HEK293T (cell line): ENCODE results near the gene CMTM5.
"Not testable (repeated sequence)": the region's sequence is repeated elsewhere in the genome, so short reads cannot be mapped to it uniquely, and the experiment has no call there.

Experiments used
- ARNT ChIP-seq: fragments of 450-650 bp; IDR thresholded peaks from 2 replicates; pipeline ENCODE4 v1.6.1; 2017; ENCODE audit warnings: mild to moderate bottlenecking
- BHLHE40 ChIP-seq: fragments of 450-650 bp; IDR thresholded peaks from 2 replicates; pipeline ENCODE4 v1.6.1; 2016; ENCODE audit warnings: mild to moderate bottlenecking, moderate library complexity, borderline replicate concordance
- CTBP1 ChIP-seq: fragments of 450-650 bp; IDR thresholded peaks from 2 replicates; pipeline ENCODE4 v1.6.1; 2016; ENCODE audit warnings: borderline replicate concordance
- ELF4 ChIP-seq: fragments of 450-650 bp; IDR thresholded peaks from 2 replicates; pipeline ENCODE4 v1.6.1; 2017; ENCODE audit warnings: antibody characterized with exemption
- FOXK2 ChIP-seq: fragments of 450-650 bp; IDR thresholded peaks from 2 replicates; pipeline ENCODE4 v1.6.1; 2016; ENCODE audit warnings: mild to moderate bottlenecking
- FOXM1 ChIP-seq: fragments of 450-650 bp; IDR thresholded peaks from 2 replicates; pipeline ENCODE4 v1.6.1; 2017; ENCODE audit warnings: mild to moderate bottlenecking, borderline replicate concordance
- L3MBTL2 ChIP-seq: fragments of 450-650 bp; conservative IDR thresholded peaks from 2 replicates; pipeline ENCODE4 v1.6.1; 2016; ENCODE audit warnings: mild to moderate bottlenecking
- LEF1 ChIP-seq: fragments of 450-650 bp; IDR thresholded peaks from 2 replicates; pipeline ENCODE4 v1.6.1; 2017; ENCODE audit warnings: mild to moderate bottlenecking, borderline replicate concordance
- NFRKB ChIP-seq: fragments of 450-650 bp; IDR thresholded peaks from 2 replicates; pipeline ENCODE4 v1.6.1; 2016; ENCODE audit warnings: mild to moderate bottlenecking, moderate library complexity
- TARDBP ChIP-seq: fragments of 450-650 bp; IDR thresholded peaks from 2 replicates; pipeline ENCODE4 v1.6.1; 2016
- TF ChIP-seq, protein P1 (sequence below): fragments of 450-650 bp; IDR thresholded peaks from 2 replicates; pipeline ENCODE4 v1.6.1; 2016

DNA sequence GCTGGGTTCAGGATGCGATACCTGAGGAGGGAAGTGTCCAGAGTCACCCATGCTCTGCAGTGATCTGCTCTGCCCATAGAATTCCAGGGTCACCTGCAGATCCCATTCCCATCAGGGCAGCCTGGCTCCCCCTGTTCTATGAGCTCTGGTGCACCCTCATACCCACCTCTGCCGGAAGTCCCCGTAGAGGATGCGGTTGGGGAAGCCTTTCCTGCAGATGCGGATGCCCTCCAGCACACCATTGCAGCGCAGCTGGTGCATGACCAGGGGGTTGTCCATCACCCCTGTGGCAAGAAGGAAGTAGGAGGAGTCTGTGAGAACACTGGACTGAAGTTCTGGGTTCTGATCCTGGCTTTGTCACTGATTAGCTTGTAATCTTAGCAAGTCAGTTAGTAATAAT, 49.0 kb downstream of the CMTM5 start:
- TF ChIP-seq CTBP1, ELF4, FOXK2, FOXM1, L3MBTL2, BHLHE40, LEF1, NFRKB, ARNT, TARDBP: not testable (repeated sequence)
- TF ChIP-seq, protein P1, sequence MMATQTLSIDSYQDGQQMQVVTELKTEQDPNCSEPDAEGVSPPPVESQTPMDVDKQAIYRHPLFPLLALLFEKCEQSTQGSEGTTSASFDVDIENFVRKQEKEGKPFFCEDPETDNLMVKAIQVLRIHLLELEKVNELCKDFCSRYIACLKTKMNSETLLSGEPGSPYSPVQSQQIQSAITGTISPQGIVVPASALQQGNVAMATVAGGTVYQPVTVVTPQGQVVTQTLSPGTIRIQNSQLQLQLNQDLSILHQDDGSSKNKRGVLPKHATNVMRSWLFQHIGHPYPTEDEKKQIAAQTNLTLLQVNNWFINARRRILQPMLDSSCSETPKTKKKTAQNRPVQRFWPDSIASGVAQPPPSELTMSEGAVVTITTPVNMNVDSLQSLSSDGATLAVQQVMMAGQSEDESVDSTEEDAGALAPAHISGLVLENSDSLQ, result not testable (repeated sequence)
